SIG-M5 treated with dmso at 0.1 percent for 504 hours (cell line): ENCODE results near the gene HAND2.

Experiments used
- DNase-seq: peaks from one replicate; lab custom pipeline; 2025; ENCODE audit not compliant: unreplicated experiment; lab: John Stamatoyannopoulos, UW

HAND2 gene

DNA sequence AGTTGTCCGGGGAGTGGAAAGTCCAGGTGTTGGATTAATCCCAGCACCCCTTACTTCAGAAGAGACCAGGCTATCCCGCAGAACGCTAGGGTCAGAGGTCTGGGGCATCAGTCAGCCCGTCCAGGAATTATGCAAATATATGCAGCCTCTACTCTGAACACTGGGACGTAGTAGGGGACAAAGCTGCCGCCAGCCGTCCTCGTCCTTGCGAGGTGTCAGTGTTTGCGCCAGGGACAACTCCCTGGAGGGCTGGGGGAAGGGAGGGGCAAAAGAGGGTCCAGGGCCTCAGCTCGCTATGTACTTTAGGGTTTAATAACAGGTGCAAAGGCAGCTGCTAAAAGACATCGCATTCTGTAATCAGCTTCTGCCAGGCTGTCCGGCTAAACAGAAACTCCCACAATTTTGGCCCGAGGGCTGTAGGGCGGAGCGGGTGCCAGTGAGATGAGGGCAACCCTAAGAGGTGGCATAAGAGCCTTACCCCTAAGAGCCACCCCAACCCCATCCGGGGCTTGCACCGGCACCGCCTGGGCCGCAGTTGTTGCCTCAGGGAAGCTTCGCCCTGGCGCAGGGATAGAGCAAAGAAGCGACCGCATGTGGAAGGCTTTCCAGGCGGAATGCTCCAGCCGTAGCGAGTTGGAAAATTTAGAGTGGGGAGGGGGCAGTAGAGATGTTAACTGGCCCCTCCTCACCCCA, 8.4 kb downstream of the HAND2 start:
- no peak for DNase-seq

DNA sequence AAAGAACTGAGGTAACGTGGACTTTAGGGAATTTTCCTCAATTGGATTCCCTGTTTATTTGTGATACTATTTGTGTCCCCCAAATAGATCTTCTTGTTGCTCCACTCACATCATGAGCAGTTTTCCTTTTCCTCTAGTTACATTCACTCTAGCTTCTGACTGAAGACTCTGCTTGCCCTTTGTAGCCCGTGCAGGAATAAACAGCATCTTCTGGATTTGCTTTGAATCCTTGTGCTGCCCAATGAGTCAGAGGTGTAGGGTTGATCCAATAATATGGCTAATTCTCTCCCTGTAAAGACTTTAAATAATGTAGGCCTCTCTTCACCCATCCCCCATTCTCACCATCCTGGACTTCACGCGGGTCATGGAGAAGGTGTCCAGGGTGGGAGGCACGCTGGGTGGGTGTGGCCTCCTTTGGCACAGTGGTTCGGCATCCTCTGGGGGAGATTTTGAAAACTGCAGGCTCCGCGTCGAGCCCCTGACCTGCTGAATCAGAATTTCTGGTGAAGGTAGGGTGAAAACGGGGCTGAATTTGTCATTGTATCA, 9.0 kb downstream of the HAND2 start:
- no peak for DNase-seq

DNA sequence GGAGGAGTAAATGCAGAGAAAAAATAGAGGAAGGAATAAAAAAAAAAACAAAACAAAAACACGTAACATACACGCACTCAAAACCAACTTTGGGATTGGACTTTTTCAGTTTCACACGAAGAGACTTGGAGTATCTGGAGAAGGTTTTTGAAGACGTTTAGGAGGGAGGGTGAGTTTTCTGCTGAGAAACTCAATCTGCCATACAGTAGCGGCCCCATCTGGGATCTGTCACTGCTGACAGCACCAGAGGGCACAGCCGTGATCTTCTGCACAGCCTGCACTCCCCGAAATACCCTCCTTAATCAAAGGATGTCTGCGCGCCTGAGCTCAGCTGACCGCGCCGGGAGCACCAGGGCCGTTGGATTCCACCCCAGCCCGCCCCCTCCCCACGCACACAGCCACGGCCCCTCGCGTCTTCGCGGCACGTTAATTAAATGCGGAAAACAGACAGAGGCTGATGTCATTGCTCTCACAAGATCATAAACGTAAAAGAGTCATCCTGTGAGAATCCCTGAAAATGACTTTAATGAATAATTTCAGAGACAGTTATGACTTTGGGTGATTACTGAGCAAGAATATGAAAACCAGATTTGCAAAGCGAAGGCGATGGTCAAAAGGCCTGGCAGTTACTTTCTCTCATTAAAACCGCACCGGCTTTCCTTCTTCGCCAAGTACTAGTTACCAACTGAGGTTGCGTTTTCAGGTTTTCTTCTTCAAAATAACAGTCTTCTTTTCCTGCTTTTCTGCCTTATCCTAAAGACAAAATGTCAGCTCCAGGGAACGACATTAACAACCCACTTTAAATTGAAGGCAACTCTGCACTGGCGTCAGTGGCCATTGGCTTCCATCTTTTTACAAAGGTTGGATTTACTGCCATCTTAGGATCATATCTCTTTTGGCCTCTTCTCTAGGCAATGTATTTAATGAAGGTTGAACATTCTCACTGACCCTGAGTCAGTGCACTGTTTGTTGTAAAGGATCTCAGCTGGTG, 10.6 kb downstream of the HAND2 start:
- no peak for DNase-seq

DNA sequence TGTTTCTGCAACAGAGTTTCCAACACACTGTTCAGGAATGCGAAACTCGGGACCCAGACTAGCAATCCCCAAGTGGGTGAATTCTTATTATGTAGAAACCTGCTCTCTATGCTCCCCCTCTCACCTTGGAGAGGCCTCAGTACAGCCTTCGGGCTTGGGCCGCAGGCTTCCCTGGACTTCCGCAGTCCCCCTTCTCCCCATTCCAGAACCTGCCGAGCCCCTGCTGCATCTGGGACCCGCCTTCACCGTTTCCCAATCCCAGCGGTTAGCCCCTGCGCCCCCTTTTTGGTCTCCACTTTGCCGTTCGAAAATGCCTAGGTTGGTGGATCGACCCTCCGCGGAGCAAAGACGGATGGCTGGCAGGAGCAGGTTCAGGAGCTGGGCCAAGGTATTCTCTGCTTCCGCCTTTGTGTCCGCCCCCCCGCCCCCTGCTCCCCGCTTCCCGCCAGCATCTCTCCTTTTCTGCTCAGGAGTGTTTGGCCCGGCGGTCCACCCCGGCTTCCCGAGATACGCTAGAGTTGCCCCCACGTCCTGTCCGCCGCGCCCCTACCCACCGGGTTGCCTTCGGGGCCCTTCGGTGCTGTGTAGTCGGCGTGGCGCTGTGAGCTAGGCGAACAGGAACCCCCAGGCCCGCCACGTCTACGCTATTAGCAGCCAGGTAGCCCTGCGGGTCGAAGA, 11.5 kb downstream of the HAND2 start:
- no peak for DNase-seq

DNA sequence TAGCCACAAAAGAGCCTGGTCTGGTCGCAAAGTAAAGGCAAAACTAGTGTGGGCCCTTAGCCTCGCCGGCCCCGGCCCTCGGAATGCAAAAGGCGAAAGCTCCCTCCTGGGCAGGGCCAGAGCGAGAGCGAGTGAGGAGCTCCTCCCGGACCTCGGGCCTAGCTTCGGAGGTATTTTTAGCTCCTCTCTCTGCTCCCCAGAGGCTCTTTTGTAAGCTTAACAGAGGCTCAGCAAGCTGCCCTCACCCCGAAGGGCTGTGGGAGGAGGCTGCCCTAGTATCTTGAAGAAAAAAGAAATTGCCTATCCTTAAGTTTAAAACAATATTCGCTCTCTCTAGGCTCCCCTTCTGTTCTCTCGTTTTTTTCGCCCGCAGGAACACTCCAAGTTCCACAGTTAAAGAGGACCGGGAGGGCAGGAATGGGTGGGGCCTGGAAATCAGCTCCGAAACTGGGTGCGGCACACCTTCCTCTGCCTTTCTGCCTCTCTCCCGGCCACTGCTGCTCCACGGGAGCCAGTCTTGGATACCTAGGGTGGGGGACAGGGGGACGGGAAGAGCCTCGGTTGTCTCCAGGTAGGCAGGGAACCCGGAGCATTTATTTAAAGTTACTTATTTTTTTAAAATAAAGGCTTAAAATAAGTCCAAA, 12.1 kb downstream of the HAND2 start:
- no peak for DNase-seq

DNA sequence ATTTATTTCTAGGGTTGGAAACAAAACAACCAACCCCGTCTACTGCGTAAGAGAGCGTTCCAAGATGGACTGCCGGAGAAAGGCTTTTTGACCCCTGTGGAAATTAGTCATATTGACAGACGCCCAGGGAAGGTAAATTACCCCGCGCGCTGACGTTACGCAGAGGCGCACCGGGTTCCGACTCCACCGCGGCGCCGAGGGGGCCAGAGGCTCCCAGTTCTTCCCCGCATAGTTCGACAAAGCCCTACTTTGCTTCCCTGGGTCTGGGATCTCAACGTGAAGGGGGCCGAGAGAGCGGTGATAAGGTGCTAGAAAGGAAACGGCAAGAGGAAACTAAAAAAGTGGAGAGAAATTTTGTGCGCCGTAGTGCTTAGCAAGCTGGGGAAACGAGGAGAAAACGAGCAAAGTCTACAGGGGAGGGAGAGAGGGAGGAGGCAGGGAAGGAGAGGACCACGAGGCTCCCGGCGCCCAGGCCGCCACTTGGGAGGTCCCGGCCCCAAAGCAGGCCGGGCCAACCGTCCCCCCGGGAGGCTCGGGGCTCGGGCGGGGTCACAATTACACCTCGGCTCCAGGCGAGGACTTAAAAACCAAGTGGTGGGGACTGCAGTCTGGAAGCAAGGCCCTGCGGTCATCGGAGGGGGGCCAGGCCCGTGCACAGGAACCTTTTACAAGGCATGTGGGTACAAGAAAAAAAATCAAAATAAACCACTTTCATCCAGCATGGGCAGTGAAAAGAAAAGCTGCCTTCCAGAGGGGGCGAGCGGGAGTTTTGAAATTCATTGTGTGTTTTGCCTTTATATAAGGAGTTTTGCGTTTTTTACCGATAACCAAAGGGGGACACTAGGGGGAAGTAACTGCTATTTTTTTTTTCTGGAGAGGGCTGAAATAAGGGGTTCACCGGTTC, 13.2 kb downstream of the HAND2 start:
- no peak for DNase-seq

DNA sequence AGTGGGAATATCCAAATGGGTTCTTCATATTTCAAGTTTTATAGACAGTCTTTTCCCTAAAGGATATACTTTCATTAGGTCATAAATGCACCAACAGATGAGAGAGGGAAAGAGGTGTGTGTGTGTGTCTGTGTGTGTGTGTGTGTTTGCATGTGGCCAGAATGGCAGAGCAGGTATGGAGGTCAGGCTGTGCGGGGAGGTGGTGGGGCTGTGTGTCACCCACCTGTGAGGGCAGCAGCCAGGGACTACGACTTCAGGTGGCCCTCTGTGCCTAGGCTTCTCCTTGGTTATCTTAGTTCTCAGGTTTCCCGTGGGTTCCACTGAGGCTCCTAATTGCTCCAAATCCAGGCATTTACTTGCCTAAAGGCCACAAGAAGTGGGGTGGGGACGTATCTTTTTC, 14.6 kb downstream of the HAND2 start:
- no peak for DNase-seq

DNA sequence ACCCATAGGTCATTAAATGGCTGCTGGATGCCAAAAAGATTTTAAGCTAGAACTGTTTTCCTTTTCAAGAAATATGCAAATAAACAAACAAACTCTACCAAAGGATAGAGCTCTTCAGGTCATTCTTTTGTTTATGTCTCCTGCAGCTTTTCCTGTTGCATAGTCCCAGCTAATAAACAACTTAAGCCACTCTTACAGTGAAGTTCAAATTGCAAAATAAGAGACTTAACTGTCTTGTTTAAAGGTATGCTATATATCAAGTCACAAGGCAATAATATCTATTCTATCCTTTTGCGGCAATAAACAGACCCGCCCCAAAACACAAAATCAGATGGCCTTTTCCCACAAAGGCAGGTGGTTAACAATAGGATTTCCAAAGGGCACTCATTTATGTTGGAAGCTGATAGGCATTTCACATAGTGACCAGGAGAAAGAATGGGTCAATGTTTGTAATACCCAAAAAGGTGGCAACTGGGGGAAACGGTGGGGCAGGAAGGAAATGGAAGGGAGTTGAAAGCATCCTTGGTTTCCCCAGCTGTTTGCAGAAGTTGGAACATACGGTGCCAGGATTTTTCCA, 15.3 kb downstream of the HAND2 start:
- DNase-seq: no peak

DNA sequence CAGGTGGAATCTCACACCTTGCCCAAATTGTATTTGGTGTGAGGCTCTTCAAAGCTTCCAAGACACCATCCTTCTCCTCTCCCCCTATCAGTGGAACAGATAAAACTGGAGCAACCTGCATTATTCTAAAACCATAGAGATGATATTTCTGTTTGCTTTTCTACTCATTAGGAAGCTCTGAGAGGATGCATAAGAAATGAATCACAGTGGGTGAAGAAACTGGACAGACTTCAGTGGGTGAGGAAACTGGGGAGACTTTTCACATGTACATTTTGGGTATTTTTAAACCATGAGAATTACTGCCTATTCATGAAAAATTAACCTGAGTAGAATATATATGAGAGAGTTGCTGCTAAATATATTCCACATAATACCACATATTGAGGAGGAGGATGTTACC, 16.4 kb downstream of the HAND2 start:
- DNase-seq: no peak

DNA sequence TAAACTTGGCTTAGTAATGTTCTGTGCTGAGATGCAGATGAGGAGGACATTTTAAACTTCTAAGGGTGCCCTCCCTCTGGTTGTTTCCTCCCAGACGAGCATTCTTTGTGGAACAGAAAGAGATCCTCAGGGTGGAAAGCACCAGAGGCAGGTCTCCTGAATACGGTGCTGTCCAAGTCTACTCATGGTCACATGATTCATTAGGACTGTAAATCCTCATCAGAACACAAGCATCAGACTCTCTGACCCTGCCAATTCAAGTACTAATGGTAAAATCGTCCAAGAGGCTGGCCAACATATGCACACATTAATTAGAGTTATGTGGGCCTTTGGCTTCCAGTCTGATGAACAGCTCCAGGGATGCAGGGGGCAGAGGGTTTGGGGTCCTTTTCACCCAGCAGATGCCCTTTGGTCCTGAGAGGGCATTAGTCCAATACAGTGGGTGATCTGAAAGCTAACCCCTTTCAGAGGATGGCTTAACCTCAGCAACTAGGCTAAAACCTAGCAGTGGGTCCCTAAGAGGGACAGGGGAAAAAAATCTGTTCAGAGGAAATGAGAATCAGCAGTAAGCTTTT, 18.2 kb downstream of the HAND2 start:
- no peak for DNase-seq

DNA sequence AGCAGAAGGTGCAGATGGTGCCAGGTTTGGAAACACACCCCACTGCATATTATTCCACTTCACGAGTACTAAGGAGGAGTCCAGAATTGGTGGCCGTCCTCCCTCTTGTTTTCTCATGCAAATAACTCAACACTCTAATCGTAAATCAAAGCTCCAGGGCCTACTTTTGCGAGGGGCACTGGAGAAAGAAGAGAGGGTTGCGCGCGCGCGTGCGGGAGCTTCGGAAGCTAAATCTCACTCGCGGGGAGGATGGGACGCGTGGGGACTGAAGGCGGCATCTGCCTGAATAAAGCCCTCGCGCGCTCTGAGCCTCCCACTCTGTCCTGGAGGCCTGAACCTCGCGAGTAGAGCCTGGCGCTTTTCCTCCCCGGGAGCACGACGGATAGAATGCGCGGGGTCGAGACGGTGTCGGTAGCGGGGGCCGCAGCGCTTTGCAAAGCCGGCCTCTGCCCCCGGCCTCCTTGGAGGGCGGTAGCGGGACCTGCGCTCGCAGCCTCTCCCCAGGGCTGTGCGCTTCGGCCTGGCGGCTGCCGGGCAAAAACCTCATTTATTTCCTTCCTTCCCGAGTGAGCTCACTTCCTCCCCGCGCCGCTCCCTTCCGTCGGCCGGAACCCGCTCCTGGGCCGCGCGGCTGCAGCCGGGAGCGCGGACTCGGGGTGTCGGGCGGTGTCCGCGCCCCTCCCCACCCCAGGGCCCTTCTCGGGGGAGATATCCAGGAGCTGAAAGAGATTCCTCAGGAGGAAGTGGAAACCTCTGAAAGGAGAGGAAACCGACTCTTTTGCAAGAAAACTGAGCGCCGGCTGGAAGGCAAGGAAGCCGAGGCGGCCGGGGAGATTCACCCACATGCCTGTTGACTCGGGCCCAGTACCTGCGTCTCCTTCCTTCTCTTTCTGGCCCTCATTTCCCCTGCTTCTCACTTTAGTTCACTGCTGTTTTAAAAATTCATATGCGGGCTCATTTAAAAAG, 20.7 kb downstream of the HAND2 start:
- no peak for DNase-seq

DNA sequence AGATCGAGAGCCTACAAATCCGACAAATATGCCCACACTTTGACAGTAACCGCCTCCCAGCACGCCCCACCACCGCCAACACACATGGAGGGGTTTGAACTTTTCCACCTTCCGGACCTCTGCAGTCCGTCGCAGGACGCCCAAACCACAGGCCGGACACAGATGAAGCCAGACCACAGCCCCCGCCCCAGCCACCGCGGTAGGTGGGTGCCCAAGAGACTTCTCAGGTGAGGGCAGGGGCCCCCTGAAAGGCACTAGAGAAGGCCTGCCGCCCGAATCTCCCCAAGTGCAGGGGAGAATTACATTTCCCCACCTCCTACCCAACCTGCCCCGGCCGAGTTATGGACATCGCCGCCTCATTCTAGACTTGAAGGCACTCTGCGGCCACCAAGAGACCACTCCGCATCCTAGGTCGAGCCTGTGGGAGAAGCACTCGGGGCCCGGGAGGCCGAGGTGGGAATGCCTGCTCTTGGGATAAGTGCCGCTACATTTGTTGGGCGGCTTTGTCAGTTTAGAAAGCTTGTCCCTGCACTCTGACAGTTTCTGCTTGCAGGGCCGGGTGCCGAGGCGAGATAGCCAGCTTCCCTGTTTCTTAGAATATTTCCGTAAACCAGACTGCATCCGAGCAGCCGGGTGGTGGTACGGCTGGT, 21.5 kb downstream of the HAND2 start:
- no peak for DNase-seq

DNA sequence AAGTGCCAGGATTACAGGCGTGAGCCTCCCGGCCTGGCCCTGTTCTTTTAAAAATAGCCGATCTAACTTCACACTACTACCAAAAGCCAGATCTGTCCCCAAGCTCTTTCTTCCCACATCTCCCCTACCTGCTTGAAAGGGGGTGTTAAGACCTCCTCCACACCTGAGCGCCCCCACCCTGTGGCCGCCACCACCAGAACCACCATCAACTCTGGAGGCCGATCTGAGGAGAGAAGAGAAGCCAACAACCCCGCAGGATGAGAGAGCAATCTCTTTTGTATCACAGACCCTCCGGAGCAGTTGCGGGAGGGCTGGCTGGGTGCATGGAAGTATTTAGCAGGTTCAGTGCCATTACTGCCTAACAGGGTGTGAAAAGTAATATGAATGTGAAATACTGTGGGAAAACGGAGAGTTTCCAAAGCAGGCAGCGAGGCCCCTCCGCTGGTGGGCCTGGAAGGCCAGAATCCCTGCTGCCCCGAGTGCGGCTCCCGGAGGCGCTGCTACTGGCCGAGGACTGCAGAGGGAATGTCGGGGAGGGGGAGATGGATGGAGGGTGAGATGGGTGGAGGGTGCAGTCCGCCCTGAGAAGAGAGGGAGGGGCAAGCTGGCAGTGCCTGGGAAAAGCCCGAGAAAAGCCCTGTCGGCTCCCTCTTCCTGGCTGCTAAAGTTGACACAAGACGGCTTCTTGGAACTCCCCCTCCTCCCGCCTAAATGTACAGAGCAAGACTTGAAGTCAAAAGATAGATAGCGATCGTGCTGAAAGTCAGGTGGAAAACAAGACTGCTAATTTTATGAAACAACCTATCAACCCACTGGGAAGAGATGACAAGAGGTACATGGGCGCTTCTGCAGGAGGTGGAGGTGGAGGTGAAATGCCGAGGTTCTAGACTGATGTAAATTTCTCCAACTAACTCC, 22.3 kb downstream of the HAND2 start:
- DNase-seq: no peak

DNA sequence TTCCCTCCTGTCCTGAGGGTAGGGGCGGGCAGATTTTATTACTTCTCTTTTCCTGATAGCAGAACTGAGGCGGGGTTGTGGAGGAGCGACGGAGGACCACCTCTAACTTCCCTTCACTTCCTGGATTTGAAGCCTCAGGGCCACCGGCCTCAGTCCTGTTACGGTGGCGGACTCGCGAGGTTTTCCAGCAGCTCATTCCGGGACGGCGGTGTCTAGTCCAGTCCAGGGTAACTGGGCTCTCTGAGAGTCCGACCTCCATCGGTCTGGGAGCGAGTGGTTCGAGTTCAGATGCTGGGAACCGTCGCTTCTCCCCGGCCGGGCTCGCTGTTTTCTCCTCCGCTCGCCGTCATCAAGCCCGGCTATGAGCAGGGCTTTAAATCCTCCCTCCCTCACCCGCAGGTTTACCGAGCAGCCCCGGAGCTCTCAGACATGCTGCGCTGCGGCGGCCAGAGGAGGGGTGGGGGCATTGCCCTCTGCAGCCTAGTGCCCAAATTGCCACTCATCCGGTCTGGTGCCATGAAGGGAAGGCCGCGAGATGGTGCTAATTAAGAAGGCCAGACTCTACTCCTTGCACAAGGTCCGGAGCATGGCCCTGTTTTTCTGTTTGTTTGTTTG, 23.3 kb downstream of the HAND2 start:
- DNase-seq: no peak

DNA sequence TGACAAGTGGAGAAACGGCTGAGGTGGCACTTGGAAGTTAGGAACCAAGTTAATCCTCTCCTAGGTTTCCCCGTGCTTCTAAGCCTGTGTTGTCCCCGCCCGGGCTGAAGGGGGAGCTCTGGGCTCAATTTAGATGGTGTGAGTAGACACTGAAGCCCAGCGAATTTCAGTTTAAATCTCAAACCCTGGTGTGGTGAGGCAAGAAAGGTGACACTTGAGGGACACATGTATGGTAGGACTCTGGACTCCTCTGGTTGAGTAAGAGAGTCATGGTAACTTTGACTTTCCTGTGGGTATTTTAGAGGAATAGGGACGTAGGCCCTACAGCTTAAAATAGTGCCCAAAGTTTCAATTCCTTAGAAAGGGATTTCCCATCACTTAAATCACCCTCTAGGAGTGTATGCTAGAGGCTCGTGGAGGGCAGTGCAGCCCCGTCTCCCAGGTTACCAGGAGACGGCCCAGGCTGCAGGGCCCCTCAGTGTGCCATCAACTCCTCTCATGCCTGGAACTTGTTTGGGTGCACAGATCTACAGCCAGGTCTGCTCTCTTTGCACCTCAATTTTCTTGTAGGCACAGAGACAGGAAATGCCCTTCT, 24.0 kb downstream of the HAND2 start:
- DNase-seq: peak; percentile 53

DNA sequence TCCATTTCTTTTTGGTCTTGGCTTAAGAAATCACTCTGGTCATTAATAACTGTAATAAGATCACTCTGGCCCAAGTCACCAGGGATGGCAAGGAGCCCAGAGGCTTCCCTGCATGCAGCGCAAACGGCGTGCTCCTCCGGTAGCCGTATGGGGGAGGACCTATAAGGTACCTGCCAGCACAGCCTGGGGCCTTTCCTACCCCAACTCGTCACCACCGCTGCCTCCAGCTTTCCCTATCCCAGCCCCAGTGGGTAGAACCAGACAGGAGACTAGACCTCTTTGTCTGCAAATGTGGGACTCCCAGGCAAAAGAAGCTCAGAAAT, 25.9 kb downstream of the HAND2 start:
- no peak for DNase-seq
